DMS79 treated with DMSO at 0.1 percent for 48 hours (cell line): ENCODE data around the gene WDR49.

Source experiments
- DNase-seq: peaks from one replicate; lab custom pipeline; 2025; lab: John Stamatoyannopoulos, UW

The WDR49 gene

GRCh38 chr3:167653760-167654159 is at the start of gene WDR49:
WDR49 (minus strand) TSS chr3:167653942; CDS start chr3:167653425, 517 bp downstream.
- no peak for DNase-seq

- no peak for DNase-seq
These were observed 47.2 kb upstream of the WDR49 start for GRCh38 chr3:167700926-167701325.

- no peak for DNase-seq
These were observed 46.3 kb upstream of the WDR49 start for GRCh38 chr3:167700046-167700445.

- DNase-seq, result no peak
These were observed 40.4 kb upstream of the WDR49 start for GRCh38 chr3:167694121-167694520.

GRCh38 chr3:167691366-167691765 is 37.6 kb upstream of the WDR49 start:
- no peak for DNase-seq

- DNase-seq, result no peak
These were observed 30.7 kb upstream of the WDR49 start for GRCh38 chr3:167684388-167684993.

- no peak for DNase-seq
These were observed 25.8 kb upstream of the WDR49 start for GRCh38 chr3:167679526-167679925.

GRCh38 chr3:167675848-167676247 is 22.1 kb upstream of the WDR49 start:
- no peak for DNase-seq

GRCh38 chr3:167673221-167673620 is 19.5 kb upstream of the WDR49 start:
- no peak for DNase-seq

GRCh38 chr3:167671878-167672427 is 18.2 kb upstream of the WDR49 start:
- no peak for DNase-seq

GRCh38 chr3:167669699-167670098 is 16.0 kb upstream of the WDR49 start:
- DNase-seq, result no peak

GRCh38 chr3:167668651-167669050 is 14.9 kb upstream of the WDR49 start:
- no peak for DNase-seq

- DNase-seq, result no peak
These were observed 12.8 kb upstream of the WDR49 start for GRCh38 chr3:167666563-167666962.

- DNase-seq, result no peak
These were observed 9.2 kb upstream of the WDR49 start for GRCh38 chr3:167662919-167663400.

GRCh38 chr3:167657684-167658225 is 4.0 kb upstream of the WDR49 start:
- no peak for DNase-seq

- DNase-seq, result no peak
These were observed 3.1 kb upstream of the WDR49 start for GRCh38 chr3:167656821-167657220.

GRCh38 chr3:167653155-167653554 is 587 bp downstream of the WDR49 start:
- DNase-seq, result no peak

- DNase-seq, result no peak
These were observed 1.9 kb downstream of the WDR49 start for GRCh38 chr3:167651826-167652225.

GRCh38 chr3:167650459-167650858 is 3.3 kb downstream of the WDR49 start:
- no peak for DNase-seq

GRCh38 chr3:167649746-167650145 is 4.0 kb downstream of the WDR49 start:
- DNase-seq, result no peak

GRCh38 chr3:167644611-167645010 is 9.1 kb downstream of the WDR49 start:
- DNase-seq, result no peak

GRCh38 chr3:167631471-167631870 is 22.3 kb downstream of the WDR49 start:
- DNase-seq, result no peak

GRCh38 chr3:167626490-167626889 is 27.3 kb downstream of the WDR49 start:
- no peak for DNase-seq

GRCh38 chr3:167615030-167615429 is 38.7 kb downstream of the WDR49 start:
- no peak for DNase-seq
